Smooth muscle cell (in vitro differentiated cells): ENCODE results near the gene DSC2. TPM values are rescaled to one million over a fixed set of nuclear protein-coding genes. Genes with fewer than 3 reads are reported as not detected.

Experiments used
- DNase-seq: peaks from one replicate; lab custom pipeline; 2025; ENCODE audit not compliant: unreplicated experiment; lab: John Stamatoyannopoulos, UW
- H2AFZ ChIP-seq: fragments of 200-600 bp; sonication (generic); 2 replicates; pipeline ENCODE4 v1.6.0; 2016; ENCODE audit warnings: antibody characterized with exemption, low read depth, mild to moderate bottlenecking
- H3F3A ChIP-seq: fragments of 200-600 bp; sonication (generic); 2 replicates; pipeline ENCODE4 v1.6.0; 2017; ENCODE audit warnings: antibody characterized with exemption, low read depth
- H3K27ac ChIP-seq: fragments of 200-600 bp; sonication (generic); 2 replicates; pipeline ENCODE4 v1.5.1; 2016; ENCODE audit warnings: low read depth, mild to moderate bottlenecking
- H3K27me3 ChIP-seq: fragments of 200-600 bp; sonication (generic); 2 replicates; pipeline ENCODE4 v1.6.1; 2016; ENCODE audit warnings: low read depth, mild to moderate bottlenecking
- H3K36me3 ChIP-seq: fragments of 200-600 bp; sonication (generic); 2 replicates; pipeline ENCODE4 v1.5.1; 2016; ENCODE audit warnings: low read depth
- H3K4me1 ChIP-seq: fragments of 200-600 bp; sonication (generic); 2 replicates; pipeline ENCODE4 v1.5.1; 2016; ENCODE audit warnings: low read depth
- H3K4me2 ChIP-seq: fragments of 200-600 bp; sonication (generic); 2 replicates; pipeline ENCODE4 v1.6.0; 2016; ENCODE audit warnings: mild to moderate bottlenecking
- H3K4me3 ChIP-seq: fragments of 200-600 bp; sonication (generic); 2 replicates; pipeline ENCODE4 v1.5.1; 2016; ENCODE audit warnings: mild to moderate bottlenecking
- H3K79me2 ChIP-seq: fragments of 200-600 bp; sonication (generic); 2 replicates; pipeline ENCODE4 v1.6.0; 2016; ENCODE audit warnings: low read depth, mild to moderate bottlenecking
- H3K9ac ChIP-seq: fragments of 200-600 bp; sonication (generic); 2 replicates; pipeline ENCODE4 v1.6.0; 2016; ENCODE audit warnings: low read depth
- H3K9me3 ChIP-seq: fragments of 200-600 bp; sonication (generic); replicated peaks from 2 replicates; pipeline ENCODE4 v1.5.1; 2016; ENCODE audit warnings: low read depth
- H4K20me1 ChIP-seq: fragments of 200-600 bp; sonication (generic); 2 replicates; pipeline ENCODE4 v1.6.0; 2016; ENCODE audit warnings: low read depth
- WGBS: methylation state at CpG from one replicate; pipeline ENCODE4 v1.1.7; 2016; ENCODE audit warnings: low lambda C conversion rate; 5-methylcytosine and 5-hydroxymethylcytosine counted together
- polyA plus RNA-seq: library from polyadenylated mRNA; unstranded; fragments of >200 nt; fragmentation: Nextera tagmentation; extraction: Ambion mirVana; gene quantifications from 2 replicates; pipeline ENCODE4 v1.2.1, GENCODE V29; 2016
- total RNA-seq: library from RNA; depleted of rRNA; stranded (reverse); fragments of >200 nt; gene quantifications from 2 replicates; pipeline ENCODE4 v1.2.3, GENCODE V29; 2014
- TF ChIP-seq, protein P1 (sequence below): fragments of 200-600 bp; sonication (generic); IDR thresholded peaks from 2 replicates; pipeline ENCODE4 v1.5.1; 2017; ENCODE audit warnings: borderline replicate concordance, mild to moderate bottlenecking, antibody characterized with exemption; ENCODE audit not compliant: insufficient read depth, poor library complexity, severe bottlenecking

The DSC2 gene
- total and polyA plus RNA-seq, 2 experiments from 2014 or later: 15.6 to 78.8 TPM

DNA sequence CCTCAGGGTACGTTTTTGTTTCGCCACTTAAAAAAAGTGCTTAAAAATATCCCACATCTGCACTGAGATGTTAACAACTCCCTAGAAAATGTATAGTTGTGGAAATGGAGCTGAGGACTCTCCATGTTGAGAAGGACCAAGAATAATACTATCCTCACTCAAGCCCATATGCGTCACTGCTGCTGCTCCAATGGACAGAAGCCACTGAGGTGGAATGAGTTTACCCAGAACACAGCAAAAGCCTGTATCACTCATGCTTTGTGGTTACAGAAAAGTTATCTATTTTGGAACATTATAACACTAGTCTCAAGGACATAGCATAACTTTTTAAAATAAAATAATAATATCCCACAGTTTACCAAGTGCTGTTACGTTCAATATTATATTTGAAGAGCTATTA is 91.6 kb downstream of the DSC2 start:
- no peaks in the 10 kb centered on the region for H4K20me1 ChIP-seq
- peak overlapping the region; percentile 63 for H3K27ac ChIP-seq
- H3K4me2 ChIP-seq: no peak overlapping the region
- no peaks in the 10 kb centered on the region for H3K79me2 ChIP-seq
- no peaks in the 10 kb centered on the region for H3F3A ChIP-seq
- no peak for DNase-seq
- no peaks in the 10 kb centered on the region for H3K9me3 ChIP-seq
- TF ChIP-seq, protein P1, sequence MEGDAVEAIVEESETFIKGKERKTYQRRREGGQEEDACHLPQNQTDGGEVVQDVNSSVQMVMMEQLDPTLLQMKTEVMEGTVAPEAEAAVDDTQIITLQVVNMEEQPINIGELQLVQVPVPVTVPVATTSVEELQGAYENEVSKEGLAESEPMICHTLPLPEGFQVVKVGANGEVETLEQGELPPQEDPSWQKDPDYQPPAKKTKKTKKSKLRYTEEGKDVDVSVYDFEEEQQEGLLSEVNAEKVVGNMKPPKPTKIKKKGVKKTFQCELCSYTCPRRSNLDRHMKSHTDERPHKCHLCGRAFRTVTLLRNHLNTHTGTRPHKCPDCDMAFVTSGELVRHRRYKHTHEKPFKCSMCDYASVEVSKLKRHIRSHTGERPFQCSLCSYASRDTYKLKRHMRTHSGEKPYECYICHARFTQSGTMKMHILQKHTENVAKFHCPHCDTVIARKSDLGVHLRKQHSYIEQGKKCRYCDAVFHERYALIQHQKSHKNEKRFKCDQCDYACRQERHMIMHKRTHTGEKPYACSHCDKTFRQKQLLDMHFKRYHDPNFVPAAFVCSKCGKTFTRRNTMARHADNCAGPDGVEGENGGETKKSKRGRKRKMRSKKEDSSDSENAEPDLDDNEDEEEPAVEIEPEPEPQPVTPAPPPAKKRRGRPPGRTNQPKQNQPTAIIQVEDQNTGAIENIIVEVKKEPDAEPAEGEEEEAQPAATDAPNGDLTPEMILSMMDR: no peak
- no peak overlapping the region for H2AFZ ChIP-seq
- H3K4me3 ChIP-seq: no peak overlapping the region
- WGBS: 94% methylated on average over 4 of the region's 4 CpGs
- no peaks in the 10 kb centered on the region for H3K36me3 ChIP-seq
- no peaks in the 10 kb centered on the region for H3K27me3 ChIP-seq
- no peak overlapping the region for H3K9ac ChIP-seq
- H3K4me1 ChIP-seq: no peaks in the 10 kb centered on the region

Other genes starting within 250 kb of the DSC2 start
- 36.7 and 43.7 TPM in 2 replicates for gene DSC3, start 59.7 kb downstream of the DSC2 start, total RNA-seq
- 3.3 and 9.7 TPM in 2 replicates for gene DSC3, start 59.7 kb downstream of the DSC2 start, polyA plus RNA-seq
- gene DSC1, start 60.4 kb upstream of the DSC2 start, total RNA-seq: 50.9 and 54.7 TPM in 2 replicates
- gene DSC1, start 60.4 kb upstream of the DSC2 start, polyA plus RNA-seq: 2.1 and 5.0 TPM in 2 replicates
- gene DSG1, start 215.7 kb upstream of the DSC2 start, total RNA-seq: 65.5 and 73.8 TPM in 2 replicates
- 3.4 and 5.0 TPM in 2 replicates for gene DSG1, start 215.7 kb upstream of the DSC2 start, polyA plus RNA-seq